ENCODE measurements around the gene CHD9. TPM values are rescaled to one million over a fixed set of nuclear protein-coding genes. Genes with fewer than 3 reads are reported as not detected.
A peak's percentile ranks its signal among the peaks of the same experiment; 100 is the strongest.

CHD9 gene
- total RNA-seq, 6 experiments from 2014 or later = 19.8 to 44.3 (median 30.2) TPM

DNA sequence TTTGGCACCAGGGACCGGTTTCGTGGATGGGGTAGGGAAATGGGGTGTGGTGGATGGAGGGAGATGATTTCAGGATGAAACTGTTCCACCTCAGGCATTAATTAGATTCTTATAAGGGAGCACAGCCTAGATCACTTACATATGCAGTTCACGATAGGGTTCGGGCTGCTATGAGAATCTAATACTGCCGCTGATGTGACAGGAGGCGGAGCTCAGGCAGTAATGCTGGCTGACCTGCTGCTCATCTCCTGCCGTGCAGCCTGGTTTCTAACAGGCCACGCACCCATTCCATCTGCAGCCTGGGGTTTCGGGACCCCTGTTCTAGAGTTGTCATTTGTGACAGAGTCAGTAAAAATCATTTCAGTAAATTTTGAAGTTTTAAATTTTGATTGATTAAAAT, 99.7 kb downstream of the CHD9 start:
- Histone ChIP-seq H3K36me3 (peaks cover 0 to 19% (median 14%) of the 10 kb centered on the region in 4 donors), H3K4me3 (no peak overlapping the region), H3K27ac (no peak overlapping the region), H3K27me3 (no peaks in the 10 kb centered on the region), H3K9me3 (peaks cover 0 to 2% (median 0%) of the 10 kb centered on the region in 4 donors), H3K4me1 (no peaks in the 10 kb centered on the region)
- DNase-seq (peak in 1 of 3 donors; percentile 28), ATAC-seq (peak; percentile 61 to 78 (median 69))
- WGBS (ENCODE audit: insufficient coverage, low coverage, low lambda C conversion rate, missing lambda C conversion rate) = 35% methylated on average over 8 of the region's 9 CpGs
- TF ChIP-seq, protein P1, sequence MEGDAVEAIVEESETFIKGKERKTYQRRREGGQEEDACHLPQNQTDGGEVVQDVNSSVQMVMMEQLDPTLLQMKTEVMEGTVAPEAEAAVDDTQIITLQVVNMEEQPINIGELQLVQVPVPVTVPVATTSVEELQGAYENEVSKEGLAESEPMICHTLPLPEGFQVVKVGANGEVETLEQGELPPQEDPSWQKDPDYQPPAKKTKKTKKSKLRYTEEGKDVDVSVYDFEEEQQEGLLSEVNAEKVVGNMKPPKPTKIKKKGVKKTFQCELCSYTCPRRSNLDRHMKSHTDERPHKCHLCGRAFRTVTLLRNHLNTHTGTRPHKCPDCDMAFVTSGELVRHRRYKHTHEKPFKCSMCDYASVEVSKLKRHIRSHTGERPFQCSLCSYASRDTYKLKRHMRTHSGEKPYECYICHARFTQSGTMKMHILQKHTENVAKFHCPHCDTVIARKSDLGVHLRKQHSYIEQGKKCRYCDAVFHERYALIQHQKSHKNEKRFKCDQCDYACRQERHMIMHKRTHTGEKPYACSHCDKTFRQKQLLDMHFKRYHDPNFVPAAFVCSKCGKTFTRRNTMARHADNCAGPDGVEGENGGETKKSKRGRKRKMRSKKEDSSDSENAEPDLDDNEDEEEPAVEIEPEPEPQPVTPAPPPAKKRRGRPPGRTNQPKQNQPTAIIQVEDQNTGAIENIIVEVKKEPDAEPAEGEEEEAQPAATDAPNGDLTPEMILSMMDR (IDR thresholded peaks at IDR 0.05) = no peak
- no peak for TF ChIP-seq POLR2A (IDR thresholded peaks at IDR 0.05)
- intact Hi-C loops (cut with DNase I) = no loop called here

DNA sequence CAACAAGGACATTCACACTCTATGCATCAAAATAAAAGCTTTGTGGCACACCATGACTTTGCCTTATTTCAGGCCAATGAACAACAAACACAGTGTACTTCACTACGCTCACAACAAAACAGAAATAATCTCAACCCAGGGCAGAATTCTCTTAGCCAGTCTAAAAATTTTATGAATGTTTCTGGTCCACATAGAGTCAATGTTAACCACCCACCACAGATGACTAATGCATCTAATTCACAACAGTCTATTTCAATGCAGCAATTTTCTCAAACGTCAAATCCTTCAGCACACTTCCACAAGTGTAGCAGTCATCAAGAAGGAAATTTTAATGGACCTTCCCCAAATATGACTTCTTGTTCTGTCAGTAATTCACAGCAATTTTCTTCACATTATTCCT, 101.7 kb downstream of the CHD9 start:
- 88% methylated on average over 2 of the region's 2 CpGs for WGBS (ENCODE audit: insufficient coverage, low coverage, low lambda C conversion rate, missing lambda C conversion rate)
- intact Hi-C loops (cut with DNase I) = no loop called here
- no peaks in the 10 kb centered on the region for H3K9me3 ChIP-seq

DNA sequence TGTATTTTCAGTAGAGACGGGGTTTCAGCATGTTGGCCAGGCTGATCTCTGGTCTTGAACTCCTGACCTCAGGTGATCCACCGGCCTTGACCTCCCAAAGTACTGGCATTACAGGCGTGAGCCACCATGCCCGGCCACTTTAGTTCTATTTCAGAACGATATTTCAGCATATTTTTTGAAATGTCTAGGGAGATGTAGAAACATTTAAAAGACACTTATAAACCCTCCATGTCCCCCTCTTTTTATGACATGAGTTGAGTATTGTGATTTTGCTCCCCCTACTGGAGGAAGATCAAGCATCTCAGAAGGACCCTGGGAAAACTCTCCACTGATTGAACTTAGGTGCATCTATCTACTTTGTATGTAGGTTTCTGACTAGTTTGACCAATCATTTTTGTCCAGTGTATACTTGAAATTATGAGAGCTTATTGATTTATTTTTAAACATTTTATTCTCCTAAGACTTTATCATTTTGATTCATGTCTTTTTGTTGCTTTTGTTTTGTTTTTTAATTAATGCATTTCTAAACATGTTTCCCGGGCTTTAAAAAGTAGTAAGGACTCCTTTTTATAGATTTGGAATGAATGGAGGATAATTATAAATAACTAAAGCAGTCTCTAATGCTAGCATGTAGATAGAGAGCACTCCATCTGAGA, 105.1 kb downstream of the CHD9 start:
- H3K27ac ChIP-seq = no peak overlapping the region
- no peaks in the 10 kb centered on the region for H3K9me3 ChIP-seq
- DNase-seq (no peak), ATAC-seq (peak; percentile 62 to 81 (median 74))
- no peaks in the 10 kb centered on the region for H3K27me3 ChIP-seq
- H3K4me1 ChIP-seq = no peaks in the 10 kb centered on the region
- intact Hi-C loops (cut with DNase I) = no loop called here
- H3K36me3 ChIP-seq = peaks cover 0 to 19% (median 15%) of the 10 kb centered on the region in 4 donors
- 53% methylated on average over 6 of the region's 6 CpGs for WGBS (ENCODE audit: insufficient coverage, low coverage, low lambda C conversion rate, missing lambda C conversion rate)
- TF ChIP-seq, protein P1 (IDR thresholded peaks at IDR 0.05) = peak; percentile 57 to 65 (median 64)
- no peak for TF ChIP-seq POLR2A (IDR thresholded peaks at IDR 0.05)
- H3K4me3 ChIP-seq = no peak overlapping the region

More for the DNA sequence above, 101.7 kb downstream of the CHD9 start:
- TF ChIP-seq, protein P1 (IDR thresholded peaks at IDR 0.05) = no peak
- TF ChIP-seq POLR2A (IDR thresholded peaks at IDR 0.05) = no peak
- ATAC-seq (no peak), DNase-seq (no peak)
- Histone ChIP-seq H3K27me3 (no peaks in the 10 kb centered on the region), H3K27ac (no peak overlapping the region), H3K36me3 (peaks cover 0 to 19% (median 14%) of the 10 kb centered on the region in 4 donors), H3K4me1 (no peaks in the 10 kb centered on the region), H3K4me3 (no peak overlapping the region)

DNA sequence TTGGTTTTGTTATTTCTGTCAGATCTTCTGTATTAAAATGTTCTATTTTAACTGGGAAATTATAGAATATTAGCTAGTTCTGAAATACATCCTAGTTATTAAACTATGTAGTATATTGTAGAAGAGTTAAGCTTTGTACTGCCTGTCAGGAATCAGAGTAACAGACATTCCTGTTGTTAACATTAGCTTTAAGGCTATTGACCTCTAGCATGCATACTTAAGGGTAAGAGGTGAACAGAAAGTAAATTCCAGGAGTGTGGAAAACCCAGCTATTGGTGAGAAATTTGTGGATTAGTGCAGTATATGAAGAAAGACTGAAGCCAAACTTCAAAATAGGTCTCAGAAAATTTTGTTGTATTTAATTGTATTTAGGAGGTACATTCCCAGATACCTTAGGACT, 111.3 kb downstream of the CHD9 start:
- intact Hi-C loops (cut with DNase I) = no loop called here
- Histone ChIP-seq H3K9me3 (no peaks in the 10 kb centered on the region), H3K27ac (no peak overlapping the region), H3K4me3 (no peak overlapping the region), H3K4me1 (peaks cover 0 to 8% (median 0%) of the 10 kb centered on the region in 4 donors), H3K27me3 (no peaks in the 10 kb centered on the region), H3K36me3 (peaks cover 0 to 2% (median 0%) of the 10 kb centered on the region in 4 donors)
- no peak for TF ChIP-seq POLR2A (IDR thresholded peaks at IDR 0.05)
- TF ChIP-seq, protein P1 (IDR thresholded peaks at IDR 0.05) = no peak
- DNase-seq (no peak), ATAC-seq (peak; percentile 30 to 79 (median 58))
